Activated gamma-delta T cell treated with anti-CD3 and anti-CD28 coated beads, Interleukin-2, amount 50 U/mL, for 16 hours (primary cell): Measurements from ENCODE around the gene DMWD.

Experiments
- DNase-seq: peaks from one replicate; pipeline ENCODE4 v3.0.0-alpha.2; 2020; ENCODE audit warnings: low read depth

DMWD gene

GRCh38 chr19:45792470-45793177 lies at the start of gene DMWD:
Gene DMWD (minus strand): TSS chr19:45792845. CDS start chr19:45792756, 89 bp downstream.
- DNase-seq = peak; percentile 99

- DNase-seq = no peak
These were observed 49.6 kb upstream of the DMWD start for GRCh38 chr19:45842198-45842597.

- no peak for DNase-seq
These were observed 42.3 kb upstream of the DMWD start for GRCh38 chr19:45834970-45835369.

DNA sequence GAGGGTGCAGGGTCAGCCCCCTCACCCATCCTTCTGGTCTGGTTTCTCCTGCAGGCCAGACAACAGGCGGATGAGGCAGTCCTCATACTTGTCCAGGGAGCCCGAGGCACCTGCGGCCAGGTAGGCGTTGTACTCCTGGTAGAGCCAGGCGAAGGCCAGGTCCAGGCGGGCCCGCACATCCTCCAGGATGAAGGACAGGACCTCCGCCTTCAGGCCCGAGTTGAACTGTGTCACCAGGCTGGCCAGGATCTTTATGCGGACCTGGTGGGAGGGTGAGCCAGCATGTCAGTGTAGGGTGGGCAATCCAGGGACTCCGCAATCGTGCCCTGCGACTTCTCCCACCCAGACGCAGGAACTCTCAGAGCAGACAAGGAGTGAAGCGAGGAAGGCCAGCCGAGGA lies 36.3 kb upstream of the DMWD start:
- DNase-seq = no peak

DNA sequence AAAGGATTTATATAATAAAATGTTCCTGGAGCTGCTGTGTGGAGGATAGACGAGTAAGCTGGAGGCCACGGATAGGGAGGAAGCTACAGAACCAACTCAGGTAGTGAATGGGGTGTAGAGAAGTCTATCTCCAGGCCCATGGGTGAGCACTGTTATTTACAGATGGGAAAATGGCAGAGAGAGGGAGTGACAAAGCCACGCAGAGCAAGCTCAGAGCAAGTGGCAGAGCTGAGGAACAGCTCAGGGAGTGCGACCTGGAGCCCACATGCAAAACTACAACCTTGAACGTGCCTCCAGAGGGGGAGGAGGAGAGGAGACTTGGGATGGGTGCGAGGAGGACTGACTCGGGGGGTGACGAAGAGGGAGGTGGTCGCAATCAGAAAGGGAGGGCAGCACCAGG lies 35.9 kb upstream of the DMWD start:
- no peak for DNase-seq

DNA sequence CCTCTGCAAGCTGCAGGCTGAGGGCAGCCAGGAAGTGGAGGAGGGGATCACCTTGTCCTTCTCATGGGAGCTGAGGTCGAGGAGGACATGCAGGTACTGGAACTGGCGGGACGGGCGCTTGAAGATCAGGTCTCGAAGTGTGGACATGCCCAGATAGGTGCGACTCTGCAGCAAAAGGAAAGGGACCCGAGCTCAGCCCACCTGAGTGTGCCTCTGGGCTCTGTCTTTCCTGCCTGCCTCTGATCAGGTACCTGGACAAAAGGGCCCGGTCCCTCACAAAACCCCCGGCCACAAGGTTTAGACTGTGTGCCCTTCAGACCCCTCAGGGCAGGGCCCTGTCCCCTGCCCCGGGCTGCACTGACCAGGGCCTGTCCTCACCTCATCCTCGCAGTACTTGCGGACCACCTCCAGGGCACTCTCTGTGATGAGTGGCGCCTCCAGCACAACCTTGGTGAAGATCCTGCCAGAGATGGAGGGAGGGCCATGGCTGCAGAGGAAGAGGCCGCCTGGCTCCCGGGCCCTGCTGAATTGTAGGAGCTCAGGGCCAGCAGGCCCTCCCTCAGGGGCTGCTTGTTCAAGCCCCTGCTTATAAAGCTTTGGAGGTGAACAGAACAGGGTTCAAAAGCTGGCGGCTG lies 34.9 kb upstream of the DMWD start:
- no peak for DNase-seq

DNA sequence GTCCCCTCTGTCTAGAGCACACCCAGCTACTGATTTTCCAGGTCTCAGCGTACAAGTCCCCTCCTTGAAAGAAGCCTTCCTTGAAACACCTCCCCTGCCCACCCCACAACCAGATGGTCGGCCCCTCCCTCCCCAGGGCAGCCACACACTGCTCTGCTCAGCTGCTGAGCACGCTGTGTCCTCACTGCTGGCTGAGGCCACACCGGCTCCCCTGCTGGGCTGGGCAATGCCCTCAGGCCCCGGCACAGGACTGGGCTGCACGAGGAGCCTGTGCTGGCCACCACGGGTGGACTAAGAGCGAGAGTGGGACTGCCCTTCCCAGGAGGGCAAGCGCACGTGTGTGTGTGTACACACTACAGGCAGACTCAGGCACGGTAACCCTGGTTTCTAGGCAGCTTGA lies 34.3 kb upstream of the DMWD start:
- no peak for DNase-seq

- no peak for DNase-seq
These were observed 33.6 kb upstream of the DMWD start for GRCh38 chr19:45825917-45826893.

DNA sequence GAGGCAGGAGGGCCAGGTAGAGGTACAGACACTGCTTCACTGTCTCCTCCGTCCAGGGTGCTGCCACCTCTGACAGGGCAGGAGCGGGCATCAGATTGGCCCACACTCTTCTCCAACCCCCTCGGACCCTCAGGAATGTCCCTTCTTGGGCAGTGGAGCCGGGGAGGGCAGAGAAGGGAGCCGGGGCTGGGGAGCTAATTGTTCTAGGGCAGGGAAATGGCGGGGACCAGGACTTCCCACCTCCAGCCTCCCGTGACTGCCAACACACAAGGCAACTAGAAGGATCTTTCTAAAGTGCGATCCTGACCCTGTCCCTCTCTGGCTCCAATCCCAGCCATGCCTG lies 32.6 kb upstream of the DMWD start:
- no peak for DNase-seq

DNA sequence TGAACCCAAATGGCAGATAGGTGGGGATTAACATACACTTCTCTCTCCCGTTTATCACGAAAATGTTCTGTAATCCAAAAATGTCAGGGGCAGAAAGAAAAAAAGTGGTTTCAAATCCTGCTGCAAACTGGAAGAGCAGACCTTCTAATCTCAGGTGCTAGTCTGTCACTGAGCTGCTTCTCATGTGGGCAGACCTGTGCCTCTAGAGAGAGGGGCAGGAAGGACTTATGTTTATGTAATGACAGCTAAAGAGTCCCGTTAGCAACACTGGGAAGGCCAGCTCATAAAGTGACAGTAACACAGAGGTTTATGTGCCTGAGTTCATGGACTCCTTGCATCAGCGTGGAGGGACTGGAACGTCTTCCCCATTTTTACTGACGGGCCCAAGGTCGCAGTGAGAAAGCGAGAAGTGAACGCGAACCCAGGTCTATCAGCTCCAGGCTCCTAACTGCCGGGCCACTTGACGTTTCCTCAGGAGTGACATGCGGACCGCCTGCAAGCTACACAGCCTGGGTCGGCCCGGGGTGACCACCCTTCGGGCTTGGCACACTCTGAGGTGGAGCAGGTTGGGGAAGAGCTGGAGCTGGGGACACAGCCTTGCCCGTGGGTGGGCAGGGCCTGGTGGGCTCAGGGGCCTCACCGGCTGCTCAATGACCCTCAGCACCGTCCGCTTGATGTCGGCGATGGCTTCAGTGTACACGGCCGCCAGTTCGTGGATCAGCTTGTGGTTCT lies 32.1 kb upstream of the DMWD start:
- no peak for DNase-seq

- no peak for DNase-seq
These were observed 31.4 kb upstream of the DMWD start for GRCh38 chr19:45824041-45824471.

- no peak for DNase-seq
These were observed 30.5 kb upstream of the DMWD start for GRCh38 chr19:45823182-45823581.

- DNase-seq = no peak
These were observed 30.1 kb upstream of the DMWD start for GRCh38 chr19:45822716-45823115.

DNA sequence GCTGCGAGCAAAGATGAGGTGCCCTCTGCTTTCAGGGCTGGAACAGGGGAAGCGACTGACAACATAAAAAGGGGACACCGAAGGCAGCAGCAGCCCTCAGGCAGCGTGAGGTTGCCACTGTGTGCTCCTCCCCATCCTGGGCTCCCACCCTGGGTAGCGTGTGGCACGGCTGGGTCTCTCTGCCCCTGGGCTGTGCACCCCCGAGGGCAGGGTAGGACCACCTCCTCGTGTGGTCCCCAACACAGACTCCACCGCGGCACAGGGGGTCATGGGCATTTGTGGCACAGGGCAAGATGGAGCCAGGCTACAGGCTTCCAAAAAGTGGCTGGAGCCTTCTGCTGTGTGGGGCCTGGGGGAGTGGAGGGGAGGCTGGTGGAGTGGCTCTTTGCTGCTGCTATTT lies 28.9 kb upstream of the DMWD start:
- DNase-seq = no peak

GRCh38 chr19:45821103-45821521 lies 28.5 kb upstream of the DMWD start:
- no peak for DNase-seq

- DNase-seq = no peak
These were observed 27.9 kb upstream of the DMWD start for GRCh38 chr19:45820413-45821102.

DNA sequence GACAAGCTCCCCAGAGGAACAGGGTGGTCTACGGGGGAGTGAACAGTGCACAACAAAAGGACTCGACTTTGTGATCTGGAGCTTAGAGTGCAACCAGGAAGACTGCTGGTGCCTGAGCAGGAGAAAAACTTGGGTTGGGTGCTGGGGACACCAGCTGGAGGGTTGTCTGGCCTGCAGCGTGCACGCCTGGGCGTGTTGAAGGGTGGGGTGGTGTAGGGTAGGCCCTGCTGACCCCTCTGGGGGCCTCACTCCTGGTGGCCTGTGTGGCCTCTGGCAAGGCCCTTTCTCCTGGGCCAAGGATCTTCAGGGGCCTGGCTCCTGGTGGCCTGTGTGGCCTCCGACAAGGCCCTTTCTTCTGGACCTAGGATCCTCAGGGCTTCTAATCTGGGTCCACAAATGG lies 27.1 kb upstream of the DMWD start:
- no peak for DNase-seq

DNA sequence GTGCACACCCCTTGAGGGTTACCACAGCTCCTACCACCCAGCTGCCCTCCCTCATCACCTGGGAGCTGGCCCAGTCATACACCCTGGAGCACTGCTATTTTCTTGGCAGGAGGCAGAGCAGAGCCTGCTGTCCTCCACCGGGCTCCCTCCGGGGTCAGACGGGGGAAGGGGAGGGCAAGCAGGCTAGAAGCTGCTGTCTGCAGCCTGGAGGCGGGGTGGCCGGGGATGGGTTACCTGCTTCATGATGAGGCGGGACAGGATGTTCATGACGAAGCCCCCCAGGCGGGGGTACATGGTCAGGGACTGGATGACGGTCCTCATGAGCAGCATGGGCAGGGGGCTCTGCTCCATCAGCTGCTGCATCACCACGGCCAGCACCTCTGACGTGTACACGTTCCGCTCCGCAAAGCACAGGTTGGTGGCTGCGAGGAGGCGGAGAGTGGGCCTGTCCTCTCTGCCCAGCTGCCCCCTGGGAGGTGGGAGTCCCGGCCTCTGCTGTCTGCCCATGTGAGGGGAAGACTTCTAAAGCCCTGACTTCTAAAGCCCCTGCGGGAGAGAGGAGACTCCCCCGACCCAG lies 25.2 kb upstream of the DMWD start:
- no peak for DNase-seq

GRCh38 chr19:45817010-45817724 lies 24.5 kb upstream of the DMWD start:
- DNase-seq = peak; percentile 97

GRCh38 chr19:45816236-45817009 lies 23.8 kb upstream of the DMWD start:
- DNase-seq = no peak
